NCI-H187 treated with DMSO at 0.1 percent for 48 hours (cell line): ENCODE data around the gene RBM25.

Experiments used
- DNase-seq: peaks from one replicate; lab custom pipeline; 2025; lab: John Stamatoyannopoulos, UW

RBM25 gene

DNA sequence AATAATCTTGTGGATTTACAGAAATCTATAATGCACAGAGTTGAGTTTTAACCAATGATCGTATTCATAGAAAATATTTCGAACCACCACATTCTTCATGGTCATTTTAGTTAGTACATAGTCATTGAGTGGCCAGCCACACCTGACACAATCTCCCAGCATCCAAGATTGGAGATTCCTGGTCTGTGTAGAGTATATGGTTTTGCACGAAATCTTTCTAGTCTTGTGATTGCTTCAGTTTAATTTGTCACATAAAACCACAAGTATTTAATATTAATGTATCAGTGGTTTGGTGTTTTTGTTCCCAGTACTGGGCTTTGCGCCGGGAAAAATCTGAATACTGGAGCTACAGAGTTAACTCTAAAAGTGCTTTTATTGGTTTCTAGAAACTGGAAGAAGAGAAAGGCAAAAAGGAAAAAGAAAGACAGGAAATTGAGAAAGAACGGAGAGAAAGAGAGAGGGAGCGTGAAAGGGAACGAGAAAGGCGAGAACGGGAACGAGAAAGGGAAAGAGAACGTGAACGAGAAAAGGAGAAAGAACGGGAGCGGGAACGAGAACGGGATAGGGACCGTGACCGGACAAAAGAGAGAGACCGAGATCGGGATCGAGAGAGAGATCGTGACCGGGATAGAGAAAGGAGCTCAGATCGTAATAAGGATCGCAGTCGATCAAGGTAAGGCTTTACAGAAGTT is 44.6 kb downstream of the RBM25 start:
- no peak for DNase-seq

DNA sequence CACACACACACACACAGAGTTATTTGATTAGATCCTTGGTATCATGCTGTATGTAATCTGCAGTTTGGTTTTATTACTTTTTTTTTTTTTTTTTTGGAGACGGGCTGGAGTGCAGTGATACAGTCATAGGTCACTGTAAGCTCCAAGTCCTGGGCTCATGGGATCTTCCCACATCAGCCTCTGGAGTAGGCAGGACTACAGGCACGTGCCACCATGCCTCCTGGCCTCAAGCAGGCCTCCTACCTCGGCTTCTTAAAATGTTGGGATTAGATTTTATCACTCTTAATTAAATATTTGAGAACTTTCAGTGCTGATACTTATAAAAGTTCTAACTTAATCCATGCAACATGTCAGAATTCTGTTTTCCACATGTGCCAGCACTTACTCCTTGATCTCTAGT is 46.7 kb downstream of the RBM25 start:
- DNase-seq, result no peak

DNA sequence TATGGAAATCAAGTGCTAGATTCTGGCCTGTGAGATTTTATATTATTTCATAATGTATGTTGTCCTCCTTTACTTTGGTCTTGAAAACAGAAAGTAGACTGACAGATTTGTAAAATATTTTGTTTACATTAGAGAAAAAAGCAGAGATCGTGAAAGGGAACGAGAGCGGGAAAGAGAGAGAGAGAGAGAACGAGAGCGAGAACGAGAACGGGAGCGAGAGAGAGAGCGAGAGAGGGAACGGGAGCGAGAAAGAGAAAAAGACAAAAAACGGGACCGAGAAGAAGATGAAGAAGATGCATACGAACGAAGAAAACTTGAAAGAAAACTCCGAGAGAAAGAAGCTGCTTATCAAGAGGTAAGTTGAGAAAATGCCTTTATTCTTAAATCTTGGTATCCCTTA is 47.4 kb downstream of the RBM25 start:
- no peak for DNase-seq

DNA sequence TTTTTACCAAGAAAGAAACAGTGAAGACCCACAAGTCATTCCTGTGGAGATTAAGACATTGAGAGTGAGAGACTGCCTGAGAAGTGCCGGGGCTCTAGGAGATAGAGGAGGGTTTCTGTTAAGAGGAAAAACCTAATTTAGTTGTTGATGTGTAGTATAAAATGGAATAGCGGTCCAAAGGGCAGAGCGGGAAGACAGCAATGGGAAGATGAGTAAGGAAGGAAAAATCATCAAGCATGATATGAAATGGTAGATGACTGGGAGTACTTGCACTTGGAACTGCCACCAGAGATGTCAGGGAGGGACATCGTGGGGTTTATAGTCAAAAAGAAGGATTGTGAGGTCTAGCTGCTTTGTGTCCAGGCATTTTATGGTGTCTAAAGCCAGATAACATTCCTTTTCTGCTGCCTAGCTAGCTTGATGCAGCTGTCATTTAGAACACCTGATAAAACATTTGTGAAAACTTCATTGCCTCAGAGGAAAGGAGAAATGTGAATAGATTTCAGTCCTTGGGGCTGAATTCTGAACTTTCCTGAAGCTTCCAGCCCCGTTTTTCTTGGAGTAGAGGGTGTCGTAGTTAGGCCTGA is 57.8 kb downstream of the RBM25 start:
- DNase-seq, result no peak

DNA sequence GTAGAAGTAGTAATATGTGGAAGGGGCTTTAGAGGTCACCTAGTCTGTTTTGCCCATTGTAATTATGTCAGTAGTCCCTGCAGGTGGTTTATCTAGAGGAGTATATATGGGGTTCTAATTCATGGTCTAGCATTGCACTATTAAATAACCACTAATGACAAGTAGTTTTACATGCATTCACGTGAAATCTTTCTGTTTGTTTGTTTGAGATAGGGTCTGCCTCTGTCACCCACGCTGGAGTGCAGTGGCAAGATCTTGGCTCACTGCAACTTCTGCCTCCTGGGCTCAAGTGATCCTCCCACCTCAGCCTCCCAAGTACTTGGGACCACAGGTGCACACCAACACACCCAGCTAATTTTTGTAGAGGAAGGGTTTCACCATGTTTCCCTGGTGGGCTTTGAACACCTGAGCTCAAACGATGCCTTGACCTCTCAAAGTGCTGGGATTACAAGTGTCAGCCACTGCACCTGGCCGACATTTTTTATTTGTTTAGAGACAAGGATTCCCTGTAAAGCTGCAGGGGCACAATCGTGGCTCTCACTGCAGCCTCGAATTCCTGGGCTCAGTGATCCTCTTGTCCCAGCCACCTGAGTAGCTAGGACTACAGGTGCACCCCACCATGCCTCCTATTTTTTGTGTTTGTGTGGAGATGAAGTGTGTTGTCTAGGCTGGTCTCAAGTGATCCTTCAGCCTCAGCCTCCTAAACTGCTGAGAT is 66.0 kb downstream of the RBM25 start:
- no peak for DNase-seq

DNA sequence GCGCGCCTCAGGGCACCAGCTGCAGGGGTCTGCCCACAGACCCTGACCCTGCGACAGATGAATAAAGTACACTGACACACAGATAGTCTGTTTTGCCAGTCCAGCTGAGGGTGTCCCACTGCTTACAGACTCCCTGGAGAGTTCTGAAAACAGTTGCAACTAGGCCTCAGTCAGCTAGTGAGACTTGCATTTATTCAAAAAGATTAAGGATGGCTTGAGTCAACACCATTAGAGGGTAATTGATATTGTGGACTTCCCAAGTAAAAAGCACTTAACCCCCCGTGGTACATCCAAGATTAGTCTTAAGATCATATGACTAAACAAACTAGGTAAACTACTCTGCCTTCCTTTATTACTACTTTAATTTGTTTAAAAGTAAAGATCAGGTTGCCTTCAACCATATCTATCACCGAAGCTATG is 66.8 kb downstream of the RBM25 start:
- DNase-seq, result peak; percentile 45

DNA sequence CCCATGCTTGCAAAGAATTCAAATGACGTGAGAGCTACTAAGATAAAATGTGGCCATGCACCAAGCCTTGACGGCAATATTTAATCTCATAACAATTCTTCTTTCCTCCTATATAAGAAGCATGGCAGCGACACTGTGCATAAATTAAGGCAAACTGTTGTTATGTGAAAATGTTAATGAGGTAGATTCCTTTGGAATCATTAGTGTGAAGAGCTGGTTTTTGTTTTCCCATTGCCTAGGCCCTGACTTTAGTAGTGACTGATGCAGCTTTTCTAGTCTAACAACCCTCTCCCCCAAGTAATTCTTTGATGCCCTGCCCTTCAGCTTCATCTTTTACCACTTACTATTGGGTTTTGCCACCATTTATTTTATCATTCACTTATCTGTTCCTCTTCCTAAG is 67.4 kb downstream of the RBM25 start:
- no peak for DNase-seq

DNA sequence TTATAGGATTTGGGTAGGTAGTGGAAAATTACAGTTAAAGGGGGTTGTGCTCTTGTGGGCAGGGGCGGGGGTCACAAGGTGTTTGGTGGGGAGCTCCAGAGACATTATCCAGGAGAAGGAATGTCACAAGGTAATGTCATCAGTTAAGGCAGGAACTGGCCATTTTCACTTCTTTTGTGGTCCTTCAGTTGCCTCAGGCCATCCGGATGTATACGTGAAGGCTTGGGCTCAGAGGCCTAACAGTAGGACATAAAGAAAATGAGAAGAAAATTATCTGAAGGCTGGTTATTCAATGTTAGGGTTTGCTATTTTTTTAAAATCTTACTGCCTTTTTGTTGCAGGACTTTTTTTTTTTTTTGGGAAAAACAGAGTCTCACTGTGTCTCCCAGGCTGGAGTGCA is 75.5 kb downstream of the RBM25 start:
- no peak for DNase-seq

DNA sequence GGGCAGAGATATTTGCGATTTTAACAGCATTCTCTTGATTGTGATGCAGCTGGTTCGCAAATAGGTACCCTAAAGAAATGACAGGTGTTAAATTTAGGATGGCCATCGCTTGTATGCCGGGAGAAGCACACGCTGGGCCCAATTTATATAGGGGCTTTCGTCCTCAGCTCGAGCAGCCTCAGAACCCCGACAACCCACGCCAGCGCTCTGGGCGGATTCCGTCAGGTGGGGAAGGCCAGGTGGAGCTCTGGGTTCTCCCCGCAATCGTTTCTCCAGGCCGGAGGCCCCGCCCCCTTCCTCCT is 77.7 kb downstream of the RBM25 start:
- no peak for DNase-seq

DNA sequence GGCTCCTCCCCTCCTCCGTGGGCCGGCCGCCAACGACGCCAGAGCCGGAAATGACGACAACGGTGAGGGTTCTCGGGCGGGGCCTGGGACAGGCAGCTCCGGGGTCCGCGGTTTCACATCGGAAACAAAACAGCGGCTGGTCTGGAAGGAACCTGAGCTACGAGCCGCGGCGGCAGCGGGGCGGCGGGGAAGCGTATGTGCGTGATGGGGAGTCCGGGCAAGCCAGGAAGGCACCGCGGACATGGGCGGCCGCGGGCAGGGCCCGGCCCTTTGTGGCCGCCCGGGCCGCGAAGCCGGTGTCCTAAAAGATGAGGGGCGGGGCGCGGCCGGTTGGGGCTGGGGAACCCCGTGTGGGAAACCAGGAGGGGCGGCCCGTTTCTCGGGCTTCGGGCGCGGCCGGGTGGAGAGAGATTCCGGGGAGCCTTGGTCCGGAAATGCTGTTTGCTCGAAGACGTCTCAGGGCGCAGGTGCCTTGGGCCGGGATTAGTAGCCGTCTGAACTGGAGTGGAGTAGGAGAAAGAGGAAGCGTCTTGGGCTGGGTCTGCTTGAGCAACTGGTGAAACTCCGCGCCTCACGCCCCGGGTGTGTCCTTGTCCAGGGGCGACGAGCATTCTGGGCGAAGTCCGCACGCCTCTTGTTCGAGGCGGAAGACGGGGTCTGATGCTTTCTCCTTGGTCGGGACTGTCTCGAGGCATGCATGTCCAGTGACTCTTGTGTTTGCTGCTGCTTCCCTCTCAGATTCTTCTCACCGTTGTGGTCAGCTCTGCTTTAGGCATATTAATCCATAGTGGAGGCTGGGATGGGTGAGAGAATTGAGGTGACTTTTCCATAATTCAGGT is 78.3 kb downstream of the RBM25 start, which contains the start of gene PSEN1:
TSS of gene PSEN1 (plus strand) at position 121 of the 839 bp plus-strand sequence. CDS start 11,513 bp downstream, outside the sequence.
- peak; percentile 73 for DNase-seq

DNA sequence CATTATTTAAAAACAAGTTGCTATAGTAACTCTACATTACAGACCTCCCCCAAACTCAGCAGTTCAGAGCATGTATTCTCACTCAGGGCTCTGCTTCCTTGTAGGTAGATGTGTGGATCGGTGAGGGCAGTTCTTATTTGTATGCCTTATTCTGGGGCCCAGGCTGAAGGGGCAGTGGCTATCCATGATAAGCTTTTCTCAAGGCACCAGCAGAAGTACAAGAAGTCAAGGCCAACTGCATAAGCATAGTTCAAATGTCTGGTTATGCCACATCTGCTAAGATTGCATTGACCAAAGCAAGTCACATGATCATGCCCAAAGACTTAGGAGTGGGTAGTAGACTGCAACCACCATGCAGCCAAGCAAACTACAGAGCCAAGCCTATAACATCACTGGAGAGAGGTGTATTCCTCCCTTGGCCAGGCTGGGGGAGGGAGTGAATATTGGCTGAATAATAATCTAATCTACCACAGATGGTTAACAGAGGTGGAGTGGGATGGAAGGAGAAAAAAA is 82.5 kb downstream of the RBM25 start:
- DNase-seq, result no peak

DNA sequence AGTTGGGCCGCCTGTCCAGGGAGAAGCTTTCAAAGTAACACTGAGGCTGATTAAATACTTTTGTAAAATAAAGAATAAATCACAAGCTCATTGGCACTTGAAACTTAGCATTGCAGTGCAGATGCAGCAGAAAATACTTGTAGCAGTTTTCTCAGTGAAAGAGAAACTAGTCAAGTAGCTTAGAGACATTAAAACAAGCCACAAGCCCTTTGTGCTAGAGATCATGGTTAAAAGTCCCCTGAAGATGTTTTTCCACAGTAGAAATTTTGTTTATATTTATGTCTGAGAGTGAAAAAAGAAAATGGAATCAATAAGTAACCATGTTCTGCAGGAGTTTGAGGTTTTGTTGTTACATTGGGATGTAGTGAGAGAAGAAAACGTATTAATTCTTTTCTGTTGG is 83.9 kb downstream of the RBM25 start:
- no peak for DNase-seq

DNA sequence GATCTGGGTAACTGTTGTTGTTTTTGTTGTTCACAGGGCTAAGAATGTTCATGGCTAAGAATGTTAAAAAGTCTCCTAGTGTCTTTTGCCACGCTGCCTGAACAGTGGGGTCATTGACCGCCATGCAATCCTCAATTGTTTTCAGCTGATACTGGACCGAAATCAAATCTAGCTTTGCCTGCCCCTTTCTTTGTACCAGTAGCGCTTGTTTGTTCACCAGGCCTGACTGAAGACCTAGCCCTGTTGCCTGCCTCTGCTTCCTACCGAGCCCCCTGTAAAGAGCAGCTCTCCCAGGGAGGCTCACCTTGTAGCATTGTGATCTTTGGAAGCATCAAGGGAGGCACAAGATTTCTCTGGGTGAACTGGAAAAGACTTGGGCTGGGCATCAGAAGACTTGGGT is 84.7 kb downstream of the RBM25 start:
- no peak for DNase-seq

DNA sequence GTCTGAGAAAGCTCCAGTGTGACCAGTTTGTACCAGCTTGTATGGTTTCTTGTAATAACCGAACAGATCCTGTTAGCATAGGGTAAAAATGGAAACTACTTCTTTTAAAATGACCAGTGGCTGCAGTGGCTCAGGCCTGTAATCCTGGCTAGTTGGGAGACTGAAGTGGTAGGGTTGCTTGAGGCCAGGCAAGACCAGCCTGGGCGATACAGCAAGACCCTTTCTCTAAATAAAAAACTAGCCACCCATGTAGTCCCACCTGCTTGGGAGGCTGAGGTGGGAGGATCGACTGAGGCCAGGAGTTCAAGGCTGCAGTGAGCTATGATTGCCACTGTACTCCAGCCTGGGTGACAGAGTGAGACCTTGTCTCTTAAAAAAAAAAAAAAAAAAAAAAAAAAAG is 85.3 kb downstream of the RBM25 start:
- DNase-seq, result no peak

DNA sequence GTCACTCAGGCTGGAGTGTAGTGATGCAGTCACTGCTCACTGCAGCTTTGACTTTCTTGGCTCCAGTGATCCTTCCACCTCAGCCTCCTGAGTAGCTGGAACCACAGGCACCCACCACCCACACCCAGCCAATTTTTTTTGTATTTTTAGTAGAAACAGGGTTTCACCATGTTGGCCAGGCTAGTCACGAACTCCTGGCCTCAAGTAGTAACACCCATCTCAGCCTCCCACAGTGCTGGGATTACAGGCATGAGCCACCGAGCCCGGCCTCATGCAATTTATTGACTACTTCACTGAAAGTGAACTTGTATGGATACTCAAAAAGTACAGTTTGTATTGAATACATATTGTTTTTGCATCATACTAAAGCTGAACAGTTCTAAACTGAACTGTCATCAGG is 87.0 kb downstream of the RBM25 start:
- no peak for DNase-seq

DNA sequence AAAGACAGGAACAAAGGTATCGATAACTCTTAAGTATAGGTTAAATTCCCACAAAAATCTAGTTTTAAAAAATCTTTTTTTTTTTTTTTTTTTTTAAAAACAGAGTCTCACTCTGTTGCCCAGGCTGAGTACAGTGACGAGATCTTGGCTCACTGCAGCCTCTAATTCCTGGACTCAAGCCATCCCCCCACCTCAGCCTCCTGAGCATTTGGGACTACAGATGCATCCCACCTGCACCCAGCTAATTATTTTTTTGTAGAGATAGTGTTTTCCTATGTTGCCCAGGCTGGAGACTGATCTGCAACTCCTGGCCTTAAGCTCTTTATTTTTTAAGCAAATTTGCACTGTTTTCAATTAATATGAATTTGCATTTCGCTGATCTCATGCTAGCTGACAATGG is 87.8 kb downstream of the RBM25 start:
- no peak for DNase-seq

DNA sequence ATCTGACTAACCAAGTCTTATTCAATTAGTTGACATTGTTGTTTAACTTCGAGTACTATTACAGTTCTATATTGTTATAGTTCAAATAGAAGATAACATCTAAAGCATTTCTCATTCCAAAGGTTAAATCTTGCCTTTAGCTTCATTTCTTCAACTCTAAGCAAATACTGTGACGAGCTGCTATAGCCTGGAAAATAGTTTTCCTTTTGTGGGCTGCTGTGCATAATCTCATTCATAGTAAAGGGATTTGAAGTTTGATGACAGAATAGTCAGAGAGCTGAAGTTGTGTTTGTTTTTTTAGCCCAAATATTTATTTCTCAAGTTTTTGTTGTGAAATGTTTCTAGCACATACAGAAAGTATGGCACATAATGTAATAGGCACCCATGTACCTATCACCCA is 91.4 kb downstream of the RBM25 start:
- no peak for DNase-seq

DNA sequence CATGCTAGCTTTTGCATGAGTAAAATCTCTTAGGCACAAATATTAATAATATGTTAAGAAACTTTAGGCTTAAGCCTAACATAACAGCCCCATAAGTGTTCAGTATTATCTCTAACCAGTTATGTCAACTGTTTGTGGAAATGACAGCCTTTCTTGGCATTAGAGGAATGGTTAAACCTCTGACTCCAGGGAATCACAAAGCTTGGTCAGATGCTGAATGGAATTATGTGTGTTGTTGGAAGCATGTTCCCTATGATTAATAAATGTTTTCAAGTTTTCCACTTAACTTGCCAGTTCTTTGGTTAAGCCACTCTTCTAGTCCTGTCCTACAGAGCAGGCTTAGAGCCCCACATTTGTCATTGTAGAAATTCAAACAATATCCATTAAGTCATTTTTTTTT is 94.9 kb downstream of the RBM25 start:
- no peak for DNase-seq

DNA sequence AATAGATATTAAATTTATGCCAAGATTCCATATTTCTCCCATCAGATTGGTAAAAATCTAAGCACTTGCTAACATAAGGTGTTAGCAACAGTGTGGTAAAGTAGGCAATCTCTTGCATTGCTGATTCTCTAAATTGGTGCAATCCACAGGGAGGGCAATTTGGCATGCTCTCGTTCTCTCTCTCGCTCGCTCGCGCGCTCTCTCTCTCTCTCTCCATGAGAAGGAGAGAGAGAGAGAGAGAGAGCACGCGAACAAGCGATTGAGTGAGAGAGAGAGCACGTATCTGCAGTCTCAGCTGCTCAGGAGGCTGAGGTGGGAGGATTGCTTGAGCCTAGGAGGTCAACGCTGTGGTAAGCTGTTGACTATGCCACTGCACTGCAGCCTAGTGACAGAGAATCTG is 103.9 kb downstream of the RBM25 start:
- DNase-seq, result no peak

DNA sequence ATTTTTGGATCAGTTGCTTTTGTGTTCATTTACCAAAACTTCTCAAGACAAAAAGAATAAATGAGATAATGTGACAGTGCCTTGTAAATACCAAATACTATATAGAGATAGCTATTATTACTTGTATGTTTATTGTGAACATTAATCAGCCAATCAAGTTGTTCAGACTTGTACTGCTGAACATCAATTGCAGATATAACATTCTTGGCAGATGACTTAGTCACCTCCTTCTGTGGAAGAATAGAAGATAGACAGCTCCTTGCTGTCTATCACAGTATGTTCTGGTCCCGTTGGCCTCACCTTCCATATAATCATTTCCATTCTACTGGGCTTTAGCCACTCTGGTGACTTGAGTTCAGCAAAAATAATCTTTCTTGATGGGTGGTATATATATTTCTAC is 108.1 kb downstream of the RBM25 start:
- no peak for DNase-seq

DNA sequence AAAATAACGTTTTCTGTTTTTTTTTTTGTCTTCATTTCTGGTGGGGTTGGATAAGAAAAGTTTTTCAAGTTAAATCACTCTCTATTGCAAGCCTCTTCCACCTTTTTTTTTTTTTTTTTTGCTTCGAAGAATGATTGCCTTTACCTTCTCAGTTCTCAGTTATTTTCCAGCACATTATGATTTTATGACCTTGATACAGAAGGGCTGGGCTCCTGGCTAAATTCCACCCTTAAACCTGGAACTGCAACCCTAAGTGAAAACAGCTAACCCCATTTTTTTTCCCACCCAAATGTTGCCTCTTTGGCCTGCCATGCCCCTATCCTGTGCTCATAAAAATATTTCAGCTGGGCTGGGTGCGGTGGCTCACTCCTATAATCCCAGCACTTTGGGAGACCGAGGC is 109.4 kb downstream of the RBM25 start:
- no peak for DNase-seq

DNA sequence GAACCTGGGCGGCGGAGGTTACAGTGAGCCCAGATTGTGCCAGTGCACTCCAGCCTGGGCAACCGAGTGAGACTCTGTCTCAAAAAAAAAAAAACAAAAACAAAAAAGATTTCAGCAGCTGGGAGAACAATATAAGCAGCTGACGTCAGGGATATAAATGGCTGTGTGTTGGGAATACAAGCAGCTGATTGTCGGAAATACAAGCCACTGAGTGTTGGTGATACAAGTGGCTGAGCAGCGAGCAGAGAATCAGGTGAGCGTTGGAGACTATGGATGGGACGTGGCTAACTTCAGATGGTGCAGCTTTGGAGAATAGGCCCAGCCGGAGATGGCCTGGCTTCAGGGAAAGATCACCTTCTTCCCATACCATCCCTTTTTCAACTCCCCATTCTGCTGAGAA is 109.9 kb downstream of the RBM25 start:
- DNase-seq, result no peak

DNA sequence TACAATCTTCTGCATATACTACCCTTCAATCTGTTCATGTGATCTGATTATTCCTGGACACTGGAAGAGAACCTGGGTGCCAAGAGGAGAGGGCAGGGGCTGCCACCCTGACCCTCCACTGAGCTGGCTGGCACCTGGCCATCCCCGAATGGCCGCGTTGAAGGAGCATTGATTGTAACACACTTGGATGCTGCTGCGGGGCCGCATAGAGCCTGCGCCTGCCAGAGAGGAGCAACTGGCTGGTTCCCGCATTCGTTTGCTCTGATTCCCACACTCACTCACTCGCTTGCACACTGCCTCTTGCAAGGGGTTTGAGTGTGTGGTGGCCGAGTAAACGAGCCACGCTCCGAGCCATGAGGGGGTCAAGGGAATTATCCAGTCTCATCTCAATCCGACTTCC is 110.4 kb downstream of the RBM25 start:
- DNase-seq, result no peak
